ENCODE results near the gene ZSWIM5. TPM values are rescaled to one million over a fixed set of nuclear protein-coding genes. Genes with fewer than 3 reads are reported as not detected.

The ZSWIM5 gene
- total RNA-seq, 1 donor from 2014 or later = 0.23 TPM

- TF ChIP-seq, protein P1, sequence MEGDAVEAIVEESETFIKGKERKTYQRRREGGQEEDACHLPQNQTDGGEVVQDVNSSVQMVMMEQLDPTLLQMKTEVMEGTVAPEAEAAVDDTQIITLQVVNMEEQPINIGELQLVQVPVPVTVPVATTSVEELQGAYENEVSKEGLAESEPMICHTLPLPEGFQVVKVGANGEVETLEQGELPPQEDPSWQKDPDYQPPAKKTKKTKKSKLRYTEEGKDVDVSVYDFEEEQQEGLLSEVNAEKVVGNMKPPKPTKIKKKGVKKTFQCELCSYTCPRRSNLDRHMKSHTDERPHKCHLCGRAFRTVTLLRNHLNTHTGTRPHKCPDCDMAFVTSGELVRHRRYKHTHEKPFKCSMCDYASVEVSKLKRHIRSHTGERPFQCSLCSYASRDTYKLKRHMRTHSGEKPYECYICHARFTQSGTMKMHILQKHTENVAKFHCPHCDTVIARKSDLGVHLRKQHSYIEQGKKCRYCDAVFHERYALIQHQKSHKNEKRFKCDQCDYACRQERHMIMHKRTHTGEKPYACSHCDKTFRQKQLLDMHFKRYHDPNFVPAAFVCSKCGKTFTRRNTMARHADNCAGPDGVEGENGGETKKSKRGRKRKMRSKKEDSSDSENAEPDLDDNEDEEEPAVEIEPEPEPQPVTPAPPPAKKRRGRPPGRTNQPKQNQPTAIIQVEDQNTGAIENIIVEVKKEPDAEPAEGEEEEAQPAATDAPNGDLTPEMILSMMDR (conservative IDR thresholded peaks at IDR 0.05; ENCODE audit: low read depth, low read length) = no peak
- no peak for DNase-seq (ENCODE audit: low read depth)
Measured at GRCh38 chr1:45008516-45008915, 197.9 kb downstream of the ZSWIM5 start.

DNA sequence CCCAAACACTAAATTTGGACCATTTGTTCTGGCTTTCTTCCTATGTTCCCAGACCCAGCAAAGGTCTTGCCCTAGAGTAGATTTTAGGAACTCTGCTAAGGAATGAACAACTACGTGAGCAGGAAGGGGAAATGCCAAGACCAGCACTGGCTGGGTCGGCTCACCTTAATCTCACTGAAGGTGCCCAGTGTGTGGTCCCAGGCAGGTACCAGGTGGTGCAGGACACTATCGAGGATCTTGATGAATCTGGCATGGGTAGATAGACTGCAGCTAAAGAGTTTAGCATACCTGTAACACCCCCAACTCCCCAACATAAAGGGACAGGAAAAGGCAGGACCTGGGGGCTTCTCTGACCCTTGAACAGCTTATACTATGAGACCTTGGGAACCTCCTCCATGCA, 198.3 kb downstream of the ZSWIM5 start:
- DNase-seq (ENCODE audit: low read depth) = no peak
- TF ChIP-seq, protein P1 (conservative IDR thresholded peaks at IDR 0.05; ENCODE audit: low read depth, low read length) = no peak
- no peak overlapping the region for H3K4me3 ChIP-seq (ENCODE audit: low read depth, low read length)

More at GRCh38 chr1:45008516-45008915, 197.9 kb downstream of the ZSWIM5 start:
- no peak overlapping the region for H3K4me3 ChIP-seq (ENCODE audit: low read depth, low read length)

GRCh38 chr1:45007311-45007710, 199.1 kb downstream of the ZSWIM5 start:
- H3K4me3 ChIP-seq (ENCODE audit: low read depth, low read length) = no peak overlapping the region
- TF ChIP-seq, protein P1 (conservative IDR thresholded peaks at IDR 0.05; ENCODE audit: low read depth, low read length) = no peak
- no peak for DNase-seq (ENCODE audit: low read depth)

DNA sequence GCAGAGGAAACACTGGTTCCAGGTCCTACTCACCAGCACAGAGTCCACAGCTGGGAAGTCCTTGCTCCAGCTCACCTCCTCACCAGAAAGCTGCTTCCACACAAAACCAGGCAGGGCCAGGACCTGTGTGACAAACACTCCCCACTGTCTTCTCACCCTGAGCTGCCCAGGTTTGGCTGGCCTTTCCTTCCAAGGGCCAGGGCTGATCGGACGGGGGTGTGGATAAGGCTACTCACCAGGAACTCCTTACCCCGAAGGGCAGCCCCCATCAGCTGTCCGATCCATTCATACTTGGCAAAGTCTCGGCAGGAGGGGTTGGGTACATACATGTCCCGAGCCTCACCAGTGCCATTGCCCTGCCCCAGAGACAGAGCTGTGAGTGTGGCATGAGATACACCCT, 200.6 kb downstream of the ZSWIM5 start:
- no peak for DNase-seq (ENCODE audit: low read depth)
- TF ChIP-seq, protein P1 (conservative IDR thresholded peaks at IDR 0.05; ENCODE audit: low read depth, low read length) = no peak
- H3K4me3 ChIP-seq (ENCODE audit: low read depth, low read length) = no peak overlapping the region

- TF ChIP-seq, protein P1 (conservative IDR thresholded peaks at IDR 0.05; ENCODE audit: low read depth, low read length) = no peak
- no peak overlapping the region for H3K4me3 ChIP-seq (ENCODE audit: low read depth, low read length)
- DNase-seq (ENCODE audit: low read depth) = no peak
Measured at GRCh38 chr1:45004281-45004920, 202.0 kb downstream of the ZSWIM5 start.

GRCh38 chr1:45003741-45004140, 202.7 kb downstream of the ZSWIM5 start:
- DNase-seq (ENCODE audit: low read depth) = no peak
- TF ChIP-seq, protein P1 (conservative IDR thresholded peaks at IDR 0.05; ENCODE audit: low read depth, low read length) = no peak
- H3K4me3 ChIP-seq (ENCODE audit: low read depth, low read length) = no peak overlapping the region
